H1 (cell line): Measurements from ENCODE around the gene KIAA1671. TPM values are rescaled to one million over a fixed set of nuclear protein-coding genes. Genes with fewer than 3 reads are reported as not detected.

ENCODE experiments used
- CTCF ChIA-PET: fragments of 300-600 bp; sonication (Branson Sonifier 250); formaldehyde crosslinking; loops from one replicate; lab custom pipeline; 2021; ENCODE audit not compliant: partially characterized antibody; lab: Charles Lee
- POLR2A ChIA-PET: fragments of 300-600 bp; sonication (Branson Sonifier 250); formaldehyde crosslinking; loops from one replicate; lab custom pipeline; 2021; ENCODE audit warnings: inconsistent platforms; ENCODE audit not compliant: partially characterized antibody; lab: Charles Lee
- DNase-seq, 2 experiments: peaks; one replicate each; pipeline versions ENCODE4 v3.0.0 to v3.0.0-alpha.2; 2010 to 2022; ENCODE audit warnings: low spot score in 2 of 2, low read depth in 1 of 2, mixed read lengths in 1 of 2
- FAIRE-seq: peaks from 2 replicates; lab custom pipeline; 2011; peaks lifted over from hg19 to GRCh38; lab: Jason Lieb, UNC
- H2AFZ ChIP-seq: 2 replicates; pipeline ENCODE4 v1.8.1; 2012; ENCODE audit warnings: low read length, inconsistent platforms
- H2AK5ac ChIP-seq: 2 replicates; pipeline ENCODE4 v1.6.1; 2013; ENCODE audit warnings: low read depth, low read length
- H2BK120ac ChIP-seq: replicated peaks from 2 replicates; pipeline ENCODE3; 2013; ENCODE audit warnings: low read depth, low read length, inconsistent platforms
- H2BK12ac ChIP-seq: 2 replicates; pipeline ENCODE4 v1.6.1; 2013; ENCODE audit warnings: low read depth, low read length
- H2BK15ac ChIP-seq: 2 replicates; pipeline ENCODE4 v1.6.1; 2013; ENCODE audit warnings: low read length
- H2BK20ac ChIP-seq: 2 replicates; pipeline ENCODE4 v1.6.1; 2013; ENCODE audit warnings: low read length
- H2BK5ac ChIP-seq: 2 replicates; pipeline ENCODE4 v1.6.1; 2013; ENCODE audit warnings: low read depth, low read length
- H3K14ac ChIP-seq: 2 replicates; pipeline ENCODE4 v1.6.1; 2013; ENCODE audit warnings: inconsistent platforms; ENCODE audit not compliant: insufficient read length
- H3K18ac ChIP-seq: 2 replicates; pipeline ENCODE4 v1.6.1; 2013; ENCODE audit warnings: low read length; ENCODE audit errors: extremely low read depth
- H3K23ac ChIP-seq: 2 replicates; pipeline ENCODE4 v1.6.1; 2013; ENCODE audit warnings: inconsistent platforms; ENCODE audit not compliant: insufficient read length
- H3K23me2 ChIP-seq: 2 replicates; pipeline ENCODE4 v1.6.1; 2013; ENCODE audit warnings: low read depth, low read length
- H3K27ac ChIP-seq: 2 replicates; pipeline ENCODE4 v1.6.1; 2011; ENCODE audit warnings: low read depth, low read length, inconsistent platforms
- H3K27me3 ChIP-seq, 4 experiments: replicated peaks in 1 of 4; 1 replicate in 1 of 4; 2 replicates in 3 of 4; pipeline versions ENCODE4 v1.6.1 to v1.8.1; 2011 to 2013; ENCODE audit warnings: low read length in 3 of 4, mild to moderate bottlenecking in 3 of 4, inconsistent platforms in 2 of 4, mixed read lengths in 2 of 4, moderate library complexity in 1 of 4; ENCODE audit not compliant: control insufficient read depth in 3 of 4, insufficient read depth in 3 of 4; ENCODE audit errors: extremely low read depth in 1 of 4
- H3K36me3 ChIP-seq, 4 experiments: 2 replicates each; pipeline versions ENCODE4 v1.6.1 to v1.8.1; 2011 to 2013; ENCODE audit warnings: mild to moderate bottlenecking in 4 of 4, low read length in 3 of 4, moderate library complexity in 2 of 4, control low read depth in 1 of 4, inconsistent platforms in 1 of 4; ENCODE audit not compliant: insufficient read depth in 4 of 4, control insufficient read depth in 2 of 4
- H3K4ac ChIP-seq: replicated peaks from 2 replicates; pipeline ENCODE3; 2013; ENCODE audit warnings: low read length, low read depth, mixed read lengths, inconsistent platforms; ENCODE audit not compliant: insufficient read length
- H3K4me1 ChIP-seq, 4 experiments: replicated peaks in 1 of 4; 1 replicate in 1 of 4; 2 replicates in 3 of 4; pipeline versions ENCODE4 v1.6.1 to v1.8.1; 2011 to 2013; ENCODE audit warnings: low read length in 3 of 4, inconsistent platforms in 2 of 4, mixed read lengths in 1 of 4; ENCODE audit not compliant: insufficient read depth in 4 of 4, control insufficient read depth in 3 of 4
- H3K4me2 ChIP-seq, 2 experiments: 2 replicates each; pipeline versions ENCODE4 v1.6.1 to v1.8.1; 2011 to 2013; ENCODE audit warnings: low read depth in 2 of 2, low read length in 2 of 2, control low read depth in 1 of 2, inconsistent platforms in 1 of 2, mild to moderate bottlenecking in 1 of 2; ENCODE audit not compliant: insufficient read depth in 1 of 2
- H3K4me3 ChIP-seq, 4 experiments: fragments of 200-600, 300-600 bp in 1 of 4; sonication (generic), shearing (Covaris generic), sonication (Bioruptor Twin) in 1 of 4; 2 replicates each; pipeline versions ENCODE4 v1.5.1 to v1.8.1; 2011 to 2016; ENCODE audit warnings: low read length in 4 of 4, low read depth in 3 of 4, control low read depth in 2 of 4, inconsistent platforms in 2 of 4, mild to moderate bottlenecking in 2 of 4, mixed read lengths in 1 of 4, moderate library complexity in 1 of 4; ENCODE audit not compliant: insufficient read depth in 2 of 4; ENCODE audit errors: extremely low read depth in 1 of 4
- H3K56ac ChIP-seq: replicated peaks from 2 replicates; pipeline ENCODE3; 2013; ENCODE audit warnings: low read depth, mild to moderate bottlenecking, mixed read lengths, low read length, inconsistent platforms; ENCODE audit not compliant: insufficient read length
- H3K79me1 ChIP-seq: 2 replicates; pipeline ENCODE4 v1.6.1; 2013; ENCODE audit warnings: low read depth, low read length, control low read depth
- H3K79me2 ChIP-seq, 2 experiments: 2 replicates each; pipeline versions ENCODE4 v1.6.1 to v1.8.1; 2012 to 2013; ENCODE audit warnings: low read length in 2 of 2, mild to moderate bottlenecking in 2 of 2, inconsistent platforms in 1 of 2; ENCODE audit not compliant: insufficient read depth in 2 of 2, control insufficient read depth in 1 of 2
- H3K9ac ChIP-seq, 4 experiments: replicated peaks in 1 of 4; 1 replicate in 1 of 4; 2 replicates in 3 of 4; pipeline versions ENCODE4 v1.6.1 to v1.8.1; 2011 to 2013; ENCODE audit warnings: low read depth in 3 of 4, low read length in 3 of 4, control low read depth in 2 of 4, mild to moderate bottlenecking in 2 of 4, moderate library complexity in 2 of 4, inconsistent platforms in 1 of 4; ENCODE audit errors: extremely low read depth in 1 of 4
- H3K9me3 ChIP-seq, 2 experiments: 2 replicates each; pipeline versions ENCODE4 v1.6.1 to v1.8.1; 2012 to 2013; ENCODE audit warnings: mild to moderate bottlenecking in 2 of 2, moderate library complexity in 2 of 2, control low read depth in 1 of 2, inconsistent platforms in 1 of 2, low read depth in 1 of 2, low read length in 1 of 2, mixed read lengths in 1 of 2; ENCODE audit not compliant: insufficient read depth in 2 of 2
- H4K20me1 ChIP-seq, 2 experiments: replicated peaks in 1 of 2; 2 replicates each; pipeline versions ENCODE3 to v1.8.1; 2011 to 2013; ENCODE audit warnings: inconsistent platforms in 2 of 2, low read length in 2 of 2, mild to moderate bottlenecking in 1 of 2; ENCODE audit not compliant: insufficient read depth in 2 of 2, control insufficient read depth in 1 of 2
- H4K5ac ChIP-seq: 2 replicates; pipeline ENCODE4 v1.6.1; 2013; ENCODE audit warnings: low read length, low read depth, mixed read lengths, inconsistent platforms; ENCODE audit not compliant: insufficient read length
- H4K8ac ChIP-seq: 2 replicates; pipeline ENCODE4 v1.8.0; 2013; ENCODE audit warnings: mild to moderate bottlenecking, moderate library complexity, low read length, inconsistent platforms; ENCODE audit not compliant: insufficient read depth; ENCODE audit errors: extremely low read depth
- H4K91ac ChIP-seq: replicated peaks from 2 replicates; pipeline ENCODE3; 2013; ENCODE audit warnings: low read length, mixed read lengths, inconsistent platforms; ENCODE audit not compliant: insufficient read length
- CREB1 ChIP-seq: IDR thresholded peaks from 2 replicates; pipeline ENCODE4 v1.6.1; 2012; ENCODE audit warnings: inconsistent platforms
- GABPA ChIP-seq: IDR thresholded peaks from 2 replicates; pipeline ENCODE4 v1.6.1; 2011; ENCODE audit warnings: mild to moderate bottlenecking, low read length, moderate library complexity, borderline replicate concordance; ENCODE audit not compliant: insufficient read depth
- WGBS, 2 experiments: shearing (Covaris generic) in 1 of 2; methylation state at CpG; one replicate each; pipeline versions ENCODE4 v1.1.6 to v1.1.7; 2013 to 2015; ENCODE audit warnings: low lambda C conversion rate in 2 of 2, mixed read lengths in 2 of 2, inconsistent platforms in 1 of 2, low coverage in 1 of 2, missing lambda C conversion rate in 1 of 2; ENCODE audit not compliant: insufficient replicate concordance in 2 of 2, insufficient coverage in 1 of 2, insufficient read length in 1 of 2; ENCODE audit errors: extremely low coverage in 1 of 2, missing lambda C conversion rate in 1 of 2; 5-methylcytosine and 5-hydroxymethylcytosine counted together
- polyA plus RNA-seq, 7 experiments: library from polyadenylated mRNA; depleted of rRNA in 3 of 7; stranded (reverse) in 5 of 7; unstranded in 2 of 7; fragments of >200 nt in 5 of 7; fragments of 200-250 nt in 2 of 7; gene quantifications; 1 replicate in 5 of 7; 2 replicates in 1 of 7; 4 replicates in 1 of 7; pipeline versions ENCODE4 v1.2.1 to v1.2.3, GENCODE V29; 2011 to 2013; ENCODE audit warnings: missing spikeins in 2 of 7, mixed read lengths in 2 of 7
- total RNA-seq: library from RNA; stranded (reverse); fragmentation: NEBNext Ultra II Directional; extraction: Animal tissue kit (Norgen Biotek cat#: 25700); gene quantifications from 2 replicates; pipeline ENCODE4 v1.2.1, GENCODE V29; 2021

The KIAA1671 gene
- total and polyA plus RNA-seq, 2 of the 8 experiments (the other 6 are each of a cell fraction or from before 2014, with no cell fraction given) = 6.4 to 23.9 TPM

- H3K36me3 ChIP-seq = no peaks in the 10 kb centered on the region
- no peak overlapping the region for H3K14ac ChIP-seq
- no peak overlapping the region for H4K91ac ChIP-seq
- H2BK12ac ChIP-seq = no peak overlapping the region
- DNase-seq (no peak), FAIRE-seq (no peak)
- H4K20me1 ChIP-seq = peaks cover 3 to 10% of the 10 kb centered on the region in 2 experiments
- no peak overlapping the region for H2AK5ac ChIP-seq
- H3K27ac ChIP-seq = no peak overlapping the region
- no peak overlapping the region for H3K18ac ChIP-seq
- no peak overlapping the region for H2AFZ ChIP-seq
- H2BK15ac ChIP-seq = no peak overlapping the region
- POLR2A ChIA-PET = interaction anchor here (0.7 kb wide), 1 partner anchor 111 kb away, joined by 4 read pairs; no protein-coding TSS in a partner anchor
- peaks cover 0 to 8% (median 4%) of the 10 kb centered on the region in 4 experiments; a peak in 4 of 7 replicates for H3K4me1 ChIP-seq
- no peaks in the 10 kb centered on the region for H3K27me3 ChIP-seq
- H3K56ac ChIP-seq = no peak overlapping the region
- H2BK5ac ChIP-seq = no peak overlapping the region
- no peak overlapping the region for H2BK120ac ChIP-seq
- no peak overlapping the region for H3K23ac ChIP-seq
- 83% methylated on average over 10 of the region's 10 CpGs; no CpG with 5 or more reads in 1 of the 2 experiments for WGBS, 2 experiments
- H3K79me1 ChIP-seq = no peaks in the 10 kb centered on the region; the same call in 1 of the 2 replicates
- CTCF ChIA-PET = interaction anchor here (0.7 to 2.1 kb wide), 10 partner anchors 11 to 77 kb away, joined by 3 to 7 read pairs (median 5); no protein-coding TSS in a partner anchor
- H3K9ac ChIP-seq = no peak overlapping the region; a peak in 1 of 7 replicates
- H4K5ac ChIP-seq = no peak overlapping the region
- no peak overlapping the region for H3K4me2 ChIP-seq
- no peaks in the 10 kb centered on the region for H3K23me2 ChIP-seq
- H3K9me3 ChIP-seq = no peaks in the 10 kb centered on the region
- H3K4me3 ChIP-seq = no peak overlapping the region
- H4K8ac ChIP-seq = no peak overlapping the region
- no peaks in the 10 kb centered on the region for H3K79me2 ChIP-seq
- H3K4ac ChIP-seq = peak overlapping the region; percentile 44
- H2BK20ac ChIP-seq = no peak overlapping the region
- TF ChIP-seq CREB1 (no peak), GABPA (no peak)
These were observed 206.5 kb downstream of the KIAA1671 start for GRCh38 chr22:25159028-25159427.
